ENCODE data around the gene PLCD1. TPM values are rescaled to one million over a fixed set of nuclear protein-coding genes. Genes with fewer than 3 reads are reported as not detected.

PLCD1 gene
- total and polyA plus RNA-seq, 12 donors = 9.7 to 97.3 (median 29.2) TPM

- H3K4me1 ChIP-seq (replicated peaks in 1 of 2) = peaks cover 19 to 25% of the 10 kb centered on the region in 2 donors
- intact Hi-C loops (cut with DNase I) = no loop called here
- no peak for DNase-seq
- no peak overlapping the region for H3K27ac ChIP-seq
- WGBS, 4 donors = 95 to 100% (median 98%) methylated on average over 1 of the region's 1 CpG
- H3K36me3 ChIP-seq (replicated peaks in 1 of 2) = no peaks in the 10 kb centered on the region
- H3K27me3 ChIP-seq = no peaks in the 10 kb centered on the region
- no peak for TF ChIP-seq POLR2A (IDR thresholded peaks at IDR 0.05)
- no peak for TF ChIP-seq CTCF (IDR thresholded peaks at IDR 0.05)
- H3K9me3 ChIP-seq (replicated peaks in 1 of 3) = no peaks in the 10 kb centered on the region
- H3K4me3 ChIP-seq = no peak overlapping the region
Measured at GRCh38 chr3:38032328-38032865, 3.0 kb upstream of the PLCD1 start.

GRCh38 chr3:38031022-38031994, 1.9 kb upstream of the PLCD1 start:
- intact Hi-C loops (cut with DNase I) = no loop called here
- Histone ChIP-seq H3K27me3 (no peaks in the 10 kb centered on the region), H3K4me1 (replicated peaks in 1 of 2) (peaks cover 19 to 25% of the 10 kb centered on the region in 2 donors), H3K27ac (peak overlapping the region in 4 of 5 donors; percentile 15 to 90 (median 72)), H3K4me3 (no peak overlapping the region), H3K9me3 (replicated peaks in 1 of 3) (no peaks in the 10 kb centered on the region), H3K36me3 (replicated peaks in 1 of 2) (no peaks in the 10 kb centered on the region)
- peak; percentile 80 to 93 (median 91) for DNase-seq
- WGBS, 4 donors = 16 to 36% (median 33%) methylated on average over 4 to 9 of the region's 9 CpGs
- peak in 1 of 2 donors; percentile 32 for TF ChIP-seq POLR2A (IDR thresholded peaks at IDR 0.05)
- TF ChIP-seq CTCF (IDR thresholded peaks at IDR 0.05) = no peak

- H3K9me3 ChIP-seq (replicated peaks in 1 of 3) = no peaks in the 10 kb centered on the region
- peak overlapping the region in 3 of 5 donors; percentile 61 to 90 (median 83) for H3K27ac ChIP-seq
- no peaks in the 10 kb centered on the region for H3K36me3 ChIP-seq (replicated peaks in 1 of 2)
- TF ChIP-seq POLR2A (IDR thresholded peaks at IDR 0.05) = no peak
- TF ChIP-seq CTCF (IDR thresholded peaks at IDR 0.05) = no peak
- H3K27me3 ChIP-seq = no peaks in the 10 kb centered on the region
- intact Hi-C loops (cut with DNase I) = no loop called here
- peak overlapping the region in 2 of 4 donors; percentile 29 to 61 for H3K4me3 ChIP-seq
- peaks cover 21 to 34% of the 10 kb centered on the region in 2 donors for H3K4me1 ChIP-seq (replicated peaks in 1 of 2)
- no peak for DNase-seq
- 41 to 71% (median 50%) methylated on average over 3 to 8 of the region's 8 CpGs for WGBS, 4 donors
Measured at GRCh38 chr3:38030126-38031021, 932 bp upstream of the PLCD1 start.
